K562 (cell line): ENCODE results near the gene LAMA4. TPM values are rescaled to one million over a fixed set of nuclear protein-coding genes. Genes with fewer than 3 reads are reported as not detected.

Source experiments
- ATAC-seq: fragments of 200-7000 bp; cut with Tn5 transposase; 3 replicates; pipeline ENCODE4 v1.9.1; 2020; ENCODE audit warnings: moderate library complexity
- BruUV-seq: library from RNA; stranded (reverse); fragments of 400-500 nt; replicated peaks from 2 replicates; lab custom pipeline; 2021; lab: Mats Ljungman, UMichigan
- CTCF ChIA-PET: fragments of 300-600 bp; formaldehyde crosslinking; extraction: SDS; loops from one replicate; lab custom pipeline; 2021; ENCODE audit warnings: low intra/inter-chr PET ratio; lab: Yijun Ruan, JAX
- POLR2A ChIA-PET: fragments of 300-600, 350-650 bp; sonication (Branson Sonifier 250); formaldehyde crosslinking; extraction: SDS; loops from one replicate; lab custom pipeline; 2021; ENCODE audit warnings: antibody characterized with exemption, inconsistent platforms; lab: Yijun Ruan, JAX
- DNase-seq, 4 experiments: peaks; one replicate each; pipeline versions ENCODE4 v3.0.0 to v3.0.0-alpha.2; 2011 to 2018; ENCODE audit warnings: low spot score in 3 of 4, mixed read lengths in 3 of 4; ENCODE audit errors: extremely low read depth in 1 of 4
- FAIRE-seq: peaks from 2 replicates; lab custom pipeline; 2011; peaks lifted over from hg19 to GRCh38; lab: Jason Lieb, UNC
- H2AFZ ChIP-seq: 2 replicates; pipeline ENCODE4 v1.6.0; 2011; ENCODE audit warnings: low read depth, low read length, control low read depth, inconsistent platforms
- H3K27ac ChIP-seq: fragments of 200-600 bp; 3 replicates; pipeline ENCODE4 v1.8.0; 2011; ENCODE audit warnings: low read depth, mild to moderate bottlenecking, control low read depth, inconsistent platforms, low read length, moderate library complexity, mixed read lengths; ENCODE audit errors: extremely low read depth
- H3K27me3 ChIP-seq, 2 experiments: fragments of 300-600 bp in 1 of 2; 2 replicates in 1 of 2; 3 replicates in 1 of 2; pipeline versions ENCODE4 v1.6.0 to v1.8.0; 2011; ENCODE audit warnings: inconsistent platforms in 2 of 2, low read length in 2 of 2, mild to moderate bottlenecking in 1 of 2, mixed read lengths in 1 of 2, moderate library complexity in 1 of 2; ENCODE audit not compliant: control insufficient read depth in 2 of 2, insufficient read depth in 2 of 2
- H3K36me3 ChIP-seq: fragments of 300-600 bp; 3 replicates; pipeline ENCODE4 v1.8.0; 2011; ENCODE audit warnings: mild to moderate bottlenecking, low read length, inconsistent platforms; ENCODE audit not compliant: control insufficient read depth, insufficient read depth
- H3K4me1 ChIP-seq, 2 experiments: fragments of 200-600 bp in 1 of 2; replicated peaks in 1 of 2; 2 replicates in 1 of 2; 3 replicates in 1 of 2; pipeline versions ENCODE4 v1.5.1 to v1.8.0; 2011; ENCODE audit warnings: inconsistent platforms in 2 of 2, low read length in 2 of 2, mild to moderate bottlenecking in 1 of 2, mixed read lengths in 1 of 2, moderate library complexity in 1 of 2; ENCODE audit not compliant: control insufficient read depth in 2 of 2, insufficient read depth in 2 of 2
- H3K4me2 ChIP-seq: 2 replicates; pipeline ENCODE4 v1.6.1; 2011; ENCODE audit warnings: low read length, control low read depth, inconsistent platforms, mixed read lengths; ENCODE audit not compliant: insufficient read depth
- H3K4me3 ChIP-seq: fragments of 200-600 bp; sonication (generic), shearing (Covaris generic); 2 replicates; pipeline ENCODE4 v1.5.1; 2016; ENCODE audit warnings: control low read depth, inconsistent platforms
- H3K79me2 ChIP-seq: fragments of 200-600 bp; 3 replicates; pipeline ENCODE4 v1.8.0; 2011; ENCODE audit warnings: low read length, inconsistent platforms; ENCODE audit not compliant: control insufficient read depth, insufficient read depth
- H3K9ac ChIP-seq, 2 experiments: 2 replicates each; pipeline versions ENCODE4 v1.6.0 to v1.6.1; 2011; ENCODE audit warnings: low read depth in 2 of 2, low read length in 2 of 2, control low read depth in 1 of 2, inconsistent platforms in 1 of 2, mild to moderate bottlenecking in 1 of 2, mixed read lengths in 1 of 2; ENCODE audit not compliant: insufficient read depth in 1 of 2
- H3K9me1 ChIP-seq: one replicate; pipeline ENCODE4 v1.6.0; 2011; ENCODE audit warnings: inconsistent platforms, mild to moderate bottlenecking, low read length, moderate library complexity; ENCODE audit not compliant: control insufficient read depth, insufficient read depth
- H3K9me3 ChIP-seq: replicated peaks from 2 replicates; pipeline ENCODE4 v1.5.1; 2011; ENCODE audit warnings: low read depth, low read length, inconsistent platforms; ENCODE audit not compliant: control insufficient read depth, insufficient read depth
- H4K20me1 ChIP-seq: replicated peaks from 2 replicates; pipeline ENCODE4 v1.6.1; 2011; ENCODE audit warnings: low read length, inconsistent platforms, mixed read lengths; ENCODE audit not compliant: control insufficient read depth, insufficient read depth
- ARID2 ChIP-seq: fragments of 450-650 bp; IDR thresholded peaks from 2 replicates; pipeline ENCODE4 v1.6.1; 2017; ENCODE audit warnings: antibody characterized with exemption, mild to moderate bottlenecking
- BCOR ChIP-seq: fragments of 450-650 bp; IDR thresholded peaks from 2 replicates; pipeline ENCODE4 v1.6.1; 2016
- EGR1 ChIP-seq: fragments of 450-650 bp; conservative IDR thresholded peaks from 2 replicates; pipeline ENCODE4 v1.6.1; 2017; ENCODE audit warnings: mild to moderate bottlenecking
- HDAC8 ChIP-seq: fragments of 450-650 bp; IDR thresholded peaks from 2 replicates; pipeline ENCODE4 v1.6.1; 2016; ENCODE audit warnings: mild to moderate bottlenecking, missing genetic modification characterization, moderate library complexity, missing compliant biosample characterization
- HNRNPL ChIP-seq: fragments of 200-400 bp; formaldehyde crosslinking; IDR thresholded peaks from 2 replicates; pipeline ENCODE4 v1.6.1; 2017; ENCODE audit warnings: low read depth, mild to moderate bottlenecking, low read length
- MAFG ChIP-seq: fragments of 450-650 bp; conservative IDR thresholded peaks from 2 replicates; pipeline ENCODE4 v1.6.1; 2016; ENCODE audit warnings: missing genetic modification characterization, missing compliant biosample characterization
- SREBF2 ChIP-seq: sonication (generic); formaldehyde crosslinking; IDR thresholded peaks from 2 replicates; pipeline ENCODE4 v1.4.0; 2020; ENCODE audit warnings: mild to moderate bottlenecking, missing genetic modification reagents
- ZFP30 ChIP-seq: fragments of 250-450 bp; sonication (Bioruptor Pico); IDR thresholded peaks from 2 replicates; pipeline ENCODE4 v1.8.0; 2022; ENCODE audit warnings: moderate library complexity, mild to moderate bottlenecking, inconsistent platforms, borderline replicate concordance
- ZNF124 ChIP-seq: sonication (generic); formaldehyde crosslinking; IDR thresholded peaks from 2 replicates; pipeline ENCODE4 v1.8.1; 2022; ENCODE audit warnings: missing genetic modification reagents
- ZNF174 ChIP-seq: fragments of 250-450 bp; sonication (Bioruptor Pico); IDR thresholded peaks from 2 replicates; pipeline ENCODE4 v1.4.0; 2020; ENCODE audit warnings: mild to moderate bottlenecking
- ZNF217 ChIP-seq: sonication (generic); formaldehyde crosslinking; IDR thresholded peaks from 2 replicates; pipeline ENCODE4 v1.8.0; 2022; ENCODE audit warnings: mild to moderate bottlenecking, missing genetic modification reagents
- ZNF347 ChIP-seq: fragments of 450-650 bp; formaldehyde crosslinking; IDR thresholded peaks from 2 replicates; pipeline ENCODE4 v1.4.0; 2020; ENCODE audit warnings: low read depth, mild to moderate bottlenecking, moderate library complexity
- ZNF766 ChIP-seq: fragments of 200-800 bp; sonication (Bioruptor generic); conservative IDR thresholded peaks from 2 replicates; pipeline ENCODE4 v1.6.1; 2016; ENCODE audit warnings: missing genetic modification characterization, missing compliant biosample characterization
- ZNF780A ChIP-seq: fragments of 250-450 bp; sonication (Bioruptor Pico); IDR thresholded peaks from 2 replicates; pipeline ENCODE4 v1.5.0; 2021; ENCODE audit warnings: mild to moderate bottlenecking
- WGBS: fragments of 100-300 bp; shearing (Covaris generic); methylation state at CpG from one replicate; pipeline ENCODE4 v1.1.6; 2016; ENCODE audit warnings: low coverage, mixed read lengths; ENCODE audit not compliant: insufficient coverage; ENCODE audit errors: missing lambda C conversion rate; 5-methylcytosine and 5-hydroxymethylcytosine counted together
- in situ Hi-C: fragments of 300-500 bp; cut with MboI; formaldehyde crosslinking; loops from 4 replicates; pipeline ENCODE4 v1.15.0; 2018; ENCODE audit warnings: inconsistent platforms, mixed read lengths
- intact Hi-C: fragments of 100-400 bp; cut with micrococcal nuclease; formaldehyde crosslinking; loops from 2 replicates; pipeline ENCODE4 v1.14.2; 2022
- polyA plus RNA-seq, 8 experiments: library from polyadenylated mRNA; depleted of rRNA in 4 of 8; stranded (reverse) in 5 of 8; unstranded in 3 of 8; fragments of >200 nt; fragmentation: Nextera tagmentation in 2 of 8; fragmentation: Illumina TruSeq in 1 of 8; extraction: Ambion mirVana in 2 of 8; extraction: Trizol in 1 of 8; gene quantifications; 2 replicates each; pipeline versions ENCODE4 v1.2.1 to v1.2.3, GENCODE V29; 2011 to 2014; ENCODE audit warnings: inconsistent platforms in 1 of 8, missing spikeins in 1 of 8
- total RNA-seq, 7 experiments: library from RNA; depleted of rRNA in 6 of 7; stranded (reverse); fragments of >200 nt in 6 of 7; fragmentation: Illumina TruSeq in 2 of 7; extraction: Trizol in 2 of 7; gene quantifications; 2 replicates each; pipeline versions ENCODE4 v1.2.1 to v1.2.3, GENCODE V29; 2011 to 2021; ENCODE audit warnings: low replicate concordance in 1 of 7
- TF ChIP-seq, protein P1 (sequence below): fragments of 450-650 bp; IDR thresholded peaks from 2 replicates; pipeline ENCODE4 v1.6.1; 2016; ENCODE audit warnings: missing biosample characterization, missing genetic modification characterization
- TF ChIP-seq, protein P2 (sequence below), 3 experiments: IDR thresholded peaks in 2 of 3; conservative IDR thresholded peaks in 1 of 3; 2 replicates each; pipeline ENCODE4 v1.5.1; 2011 to 2012; ENCODE audit warnings: low read length in 3 of 3, mild to moderate bottlenecking in 3 of 3, control low read depth in 2 of 3, improper control_type of control experiment in 1 of 3, inconsistent platforms in 1 of 3, low read depth in 1 of 3, mixed read lengths in 1 of 3, moderate library complexity in 1 of 3; ENCODE audit not compliant: insufficient read depth in 2 of 3
- TF ChIP-seq, protein P3 (sequence below): fragments of 450-650 bp; formaldehyde crosslinking; IDR thresholded peaks from 2 replicates; pipeline ENCODE4 v1.4.0; 2022; ENCODE audit warnings: missing genetic modification characterization
- TF ChIP-seq, protein P4 (sequence below): fragments of 450-650 bp; IDR thresholded peaks from 2 replicates; pipeline ENCODE4 v1.6.1; 2016

The LAMA4 gene
- total and polyA plus RNA-seq, 9 of the 15 experiments (the other 6 are each of a cell fraction or from before 2014, with no cell fraction given): 0.05 to 2.9 (median 0.51) TPM

DNA sequence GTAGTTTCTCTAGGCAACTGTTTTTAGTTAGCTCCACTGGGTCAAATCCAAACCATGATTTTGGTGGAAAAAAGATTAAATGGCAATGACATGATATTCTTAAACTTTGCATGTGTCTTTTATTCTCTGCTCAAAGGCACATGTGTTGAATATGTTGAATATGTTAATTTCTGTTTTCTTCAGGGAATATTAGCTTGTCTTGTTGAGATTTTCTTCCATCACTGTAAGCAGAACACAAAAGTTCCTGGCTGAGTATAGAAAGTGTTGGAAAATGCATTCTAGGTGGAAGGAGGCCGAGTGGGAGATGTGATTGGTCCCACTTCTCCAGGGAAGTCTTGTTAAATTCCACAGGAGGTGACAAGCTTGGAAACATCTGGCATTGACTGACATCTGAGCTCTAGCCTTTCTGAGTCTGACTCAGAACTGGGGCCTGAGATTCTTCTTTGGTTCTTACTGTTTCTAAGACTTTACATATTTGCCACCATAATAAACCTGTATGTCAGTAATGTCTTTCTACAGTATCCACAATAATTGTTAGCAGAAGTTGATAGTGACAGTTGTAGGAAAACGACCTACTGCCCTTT, 81.1 kb downstream of the LAMA4 start:
- Histone ChIP-seq H3K9ac (no peak overlapping the region), H3K36me3 (no peaks in the 10 kb centered on the region), H3K27me3 (peaks cover 12 to 14% of the 10 kb centered on the region in 2 experiments)
- in situ Hi-C loops: no loop called here
- BruUV-seq: no TSS peak
- TF ChIP-seq HDAC8: no peak
- no peak for TF ChIP-seq BCOR
- TF ChIP-seq, protein P1, sequence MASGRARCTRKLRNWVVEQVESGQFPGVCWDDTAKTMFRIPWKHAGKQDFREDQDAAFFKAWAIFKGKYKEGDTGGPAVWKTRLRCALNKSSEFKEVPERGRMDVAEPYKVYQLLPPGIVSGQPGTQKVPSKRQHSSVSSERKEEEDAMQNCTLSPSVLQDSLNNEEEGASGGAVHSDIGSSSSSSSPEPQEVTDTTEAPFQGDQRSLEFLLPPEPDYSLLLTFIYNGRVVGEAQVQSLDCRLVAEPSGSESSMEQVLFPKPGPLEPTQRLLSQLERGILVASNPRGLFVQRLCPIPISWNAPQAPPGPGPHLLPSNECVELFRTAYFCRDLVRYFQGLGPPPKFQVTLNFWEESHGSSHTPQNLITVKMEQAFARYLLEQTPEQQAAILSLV: no peak
- no peak for TF ChIP-seq SREBF2
- no peak for TF ChIP-seq ZNF766 (CRISPR knock-in tag)
- no peak for TF ChIP-seq ZFP30 (CRISPR knock-in tag)
- TF ChIP-seq ZNF347 (CRISPR knock-in tag): no peak
- no peak for TF ChIP-seq MAFG
- no peak for TF ChIP-seq ZNF124 (CRISPR knock-in tag)
- TF ChIP-seq ZNF780A: no peak
- TF ChIP-seq, protein P2, sequence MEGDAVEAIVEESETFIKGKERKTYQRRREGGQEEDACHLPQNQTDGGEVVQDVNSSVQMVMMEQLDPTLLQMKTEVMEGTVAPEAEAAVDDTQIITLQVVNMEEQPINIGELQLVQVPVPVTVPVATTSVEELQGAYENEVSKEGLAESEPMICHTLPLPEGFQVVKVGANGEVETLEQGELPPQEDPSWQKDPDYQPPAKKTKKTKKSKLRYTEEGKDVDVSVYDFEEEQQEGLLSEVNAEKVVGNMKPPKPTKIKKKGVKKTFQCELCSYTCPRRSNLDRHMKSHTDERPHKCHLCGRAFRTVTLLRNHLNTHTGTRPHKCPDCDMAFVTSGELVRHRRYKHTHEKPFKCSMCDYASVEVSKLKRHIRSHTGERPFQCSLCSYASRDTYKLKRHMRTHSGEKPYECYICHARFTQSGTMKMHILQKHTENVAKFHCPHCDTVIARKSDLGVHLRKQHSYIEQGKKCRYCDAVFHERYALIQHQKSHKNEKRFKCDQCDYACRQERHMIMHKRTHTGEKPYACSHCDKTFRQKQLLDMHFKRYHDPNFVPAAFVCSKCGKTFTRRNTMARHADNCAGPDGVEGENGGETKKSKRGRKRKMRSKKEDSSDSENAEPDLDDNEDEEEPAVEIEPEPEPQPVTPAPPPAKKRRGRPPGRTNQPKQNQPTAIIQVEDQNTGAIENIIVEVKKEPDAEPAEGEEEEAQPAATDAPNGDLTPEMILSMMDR (IDR thresholded peaks at IDR 0.05 in 2 of 3, conservative IDR thresholded peaks at IDR 0.05 in 1 of 3; ENCODE audit: insufficient read depth in 2 of 3, low read depth in 1 of 3, low read length in 3 of 3): no peak
- TF ChIP-seq HNRNPL: no peak
- no peak for TF ChIP-seq EGR1
- no peak for TF ChIP-seq ZNF217 (CRISPR knock-in tag)
- TF ChIP-seq, protein P3, sequence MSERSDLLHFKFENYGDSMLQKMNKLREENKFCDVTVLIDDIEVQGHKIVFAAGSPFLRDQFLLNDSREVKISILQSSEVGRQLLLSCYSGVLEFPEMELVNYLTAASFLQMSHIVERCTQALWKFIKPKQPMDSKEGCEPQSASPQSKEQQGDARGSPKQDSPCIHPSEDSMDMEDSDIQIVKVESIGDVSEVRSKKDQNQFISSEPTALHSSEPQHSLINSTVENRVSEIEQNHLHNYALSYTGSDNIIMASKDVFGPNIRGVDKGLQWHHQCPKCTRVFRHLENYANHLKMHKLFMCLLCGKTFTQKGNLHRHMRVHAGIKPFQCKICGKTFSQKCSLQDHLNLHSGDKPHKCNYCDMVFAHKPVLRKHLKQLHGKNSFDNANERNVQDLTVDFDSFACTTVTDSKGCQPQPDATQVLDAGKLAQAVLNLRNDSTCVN: no peak
- no peak for TF ChIP-seq ZNF174
- no peak for TF ChIP-seq ARID2
- TF ChIP-seq, protein P4, sequence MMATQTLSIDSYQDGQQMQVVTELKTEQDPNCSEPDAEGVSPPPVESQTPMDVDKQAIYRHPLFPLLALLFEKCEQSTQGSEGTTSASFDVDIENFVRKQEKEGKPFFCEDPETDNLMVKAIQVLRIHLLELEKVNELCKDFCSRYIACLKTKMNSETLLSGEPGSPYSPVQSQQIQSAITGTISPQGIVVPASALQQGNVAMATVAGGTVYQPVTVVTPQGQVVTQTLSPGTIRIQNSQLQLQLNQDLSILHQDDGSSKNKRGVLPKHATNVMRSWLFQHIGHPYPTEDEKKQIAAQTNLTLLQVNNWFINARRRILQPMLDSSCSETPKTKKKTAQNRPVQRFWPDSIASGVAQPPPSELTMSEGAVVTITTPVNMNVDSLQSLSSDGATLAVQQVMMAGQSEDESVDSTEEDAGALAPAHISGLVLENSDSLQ: no peak
- TF ChIP-seq, all 486 proteins: peak for 0
- 0% methylated on average over 2 of the region's 2 CpGs for WGBS
- H2AFZ ChIP-seq: no peak overlapping the region
- FAIRE-seq (no peak), ATAC-seq (no peak), DNase-seq (no peak)
- POLR2A ChIA-PET: interaction anchor here (0.6 kb wide), 1 partner anchor 235 kb away, joined by 3 read pairs; no protein-coding TSS in a partner anchor
- no peak overlapping the region for H3K4me2 ChIP-seq
- no peak overlapping the region for H3K27ac ChIP-seq
- CTCF ChIA-PET: no interaction called here
- no peaks in the 10 kb centered on the region for H3K79me2 ChIP-seq
- intact Hi-C loops: no loop called here
- no peaks in the 10 kb centered on the region for H3K9me1 ChIP-seq
- no peaks in the 10 kb centered on the region for H3K4me1 ChIP-seq
- no peaks in the 10 kb centered on the region for H3K9me3 ChIP-seq
- no peaks in the 10 kb centered on the region for H4K20me1 ChIP-seq
- H3K4me3 ChIP-seq: no peak overlapping the region
